Left kidney (tissue), 2 donors: ENCODE results near the gene MYBBP1A. TPM values are rescaled to one million over a fixed set of nuclear protein-coding genes. Genes with fewer than 3 reads are reported as not detected.
A peak's percentile ranks its signal among the peaks of the same experiment; 100 is the strongest.

ENCODE experiments used
- DNase-seq: peaks from one replicate; pipeline ENCODE4 v3.0.0-alpha.2; 2013
- polyA plus RNA-seq: library from polyadenylated mRNA; unstranded; fragments of 120-200 nt; gene quantifications from one replicate; pipeline ENCODE4 v1.2.1, GENCODE V29; 2013; ENCODE audit not compliant: insufficient read length

MYBBP1A gene
- polyA plus RNA-seq, 1 donor = 38.1 TPM

DNA sequence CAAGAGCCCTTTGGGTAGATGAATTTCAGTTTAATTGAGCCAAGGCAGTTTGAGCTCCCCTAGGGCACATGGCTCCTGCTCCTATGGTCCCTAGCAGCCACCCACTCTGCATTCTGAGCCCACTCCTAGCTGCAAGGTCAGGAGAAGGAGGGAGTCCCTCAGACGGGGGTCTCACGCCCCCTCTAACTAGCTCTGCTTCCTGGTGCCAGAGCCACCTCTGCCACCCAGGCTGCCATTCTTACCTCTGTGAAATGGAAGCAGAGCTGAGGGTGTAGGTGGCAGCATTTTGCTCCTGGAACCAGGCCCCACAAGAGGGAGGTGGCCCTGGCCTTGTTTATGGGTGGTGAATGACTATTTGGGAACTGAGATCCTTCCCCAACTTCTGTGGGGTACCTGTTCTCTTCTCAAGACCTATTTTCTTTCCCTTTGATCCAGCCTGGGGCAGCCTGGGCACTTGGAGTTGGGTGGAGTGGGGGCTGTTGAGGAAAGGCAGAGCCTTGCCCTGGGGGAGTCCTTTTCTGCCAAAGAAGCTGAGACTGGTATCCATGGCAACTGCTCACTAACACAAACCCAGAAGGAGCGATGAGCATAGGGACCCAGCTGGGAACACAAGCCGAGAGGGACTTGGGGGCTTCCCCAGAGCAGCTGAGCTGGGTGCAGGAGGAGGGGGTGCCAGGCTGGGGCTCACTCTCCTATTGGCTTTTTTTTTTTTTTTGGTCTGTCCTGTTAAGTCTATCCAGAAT, 51.7 kb downstream of the MYBBP1A start:
- DNase-seq = no peak

DNA sequence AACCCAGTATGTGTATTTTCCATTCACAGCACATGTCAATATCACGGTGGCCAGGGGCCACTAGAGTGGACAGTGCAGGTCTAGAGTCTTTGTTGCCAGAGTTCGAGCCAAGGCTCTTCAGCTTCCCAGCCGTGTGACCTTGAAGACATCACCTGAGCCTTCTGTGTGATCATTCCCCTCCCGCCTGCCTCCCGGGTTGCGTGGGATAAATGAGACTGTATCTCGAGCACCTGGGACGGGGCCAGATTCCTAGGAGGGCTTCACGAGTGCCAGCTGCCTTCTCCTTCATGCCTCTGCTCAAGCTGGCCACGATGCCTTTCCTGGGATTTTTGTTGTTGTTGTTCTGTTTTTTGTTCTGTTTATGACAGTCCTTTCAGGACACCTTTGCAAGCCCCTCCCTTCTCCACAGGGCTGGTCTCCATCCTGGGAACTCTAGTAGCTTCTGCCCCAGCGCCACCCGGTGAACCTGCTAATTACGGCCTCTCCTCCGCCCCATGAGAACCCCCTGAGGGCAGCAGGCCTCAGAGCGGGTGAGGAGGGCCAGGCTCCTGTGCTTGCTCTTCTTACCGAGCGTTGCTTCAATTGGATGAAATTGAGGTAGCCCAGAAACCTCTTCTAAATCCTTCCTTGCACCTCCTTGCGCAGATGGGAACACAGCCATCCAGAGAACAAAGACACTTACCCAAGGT, 52.6 kb downstream of the MYBBP1A start:
- DNase-seq = no peak

DNA sequence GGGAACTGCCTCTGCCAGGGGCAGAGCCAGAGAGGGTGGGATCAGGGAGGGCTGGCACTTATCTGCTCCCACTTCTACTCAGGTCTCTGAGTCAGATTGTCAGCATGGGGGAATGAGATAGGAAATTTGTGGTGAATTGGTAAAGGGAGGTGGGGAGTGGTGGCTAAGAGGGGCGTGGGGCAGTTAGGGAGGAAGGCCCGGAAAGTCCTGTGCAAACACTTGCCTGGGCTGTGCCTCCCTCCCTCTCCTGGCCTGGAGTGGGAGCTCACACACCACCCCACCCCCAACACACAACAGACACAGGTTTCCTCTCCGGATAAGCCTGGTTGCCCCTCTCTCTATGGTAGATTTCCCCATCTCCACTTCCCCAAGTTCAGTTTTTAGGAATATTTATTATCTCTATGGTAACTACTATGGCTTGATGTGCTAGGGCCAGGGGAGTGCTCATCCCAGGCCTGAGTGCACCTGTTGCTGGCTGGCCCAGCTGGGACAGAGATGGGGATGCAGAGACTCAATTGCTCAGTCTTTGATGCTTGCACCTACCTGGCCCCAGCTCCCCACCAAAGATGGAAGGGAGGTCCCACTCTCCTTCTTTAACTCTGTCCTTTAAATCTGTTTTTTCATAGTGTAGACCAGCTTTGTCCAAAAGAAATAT, 53.8 kb downstream of the MYBBP1A start:
- no peak for DNase-seq

DNA sequence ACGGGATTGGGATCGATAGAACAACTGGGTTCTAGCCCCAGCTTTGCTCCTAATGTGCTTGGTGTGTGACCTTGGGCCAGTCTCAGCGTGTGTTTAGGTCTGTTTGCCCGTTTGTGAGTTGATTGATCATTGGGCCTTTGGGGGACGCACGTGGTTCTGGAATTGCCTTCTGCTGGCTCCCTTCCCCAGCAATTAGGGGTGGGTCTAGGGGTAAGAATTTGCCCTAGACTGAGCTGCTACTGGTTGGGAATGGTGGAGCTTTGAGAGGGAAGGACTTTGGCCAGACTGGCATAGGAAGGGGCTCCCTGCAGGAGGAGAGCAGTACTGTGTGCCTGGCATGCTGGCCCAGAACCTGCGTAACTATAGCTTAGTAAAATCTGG, 55.0 kb downstream of the MYBBP1A start:
- no peak for DNase-seq

DNA sequence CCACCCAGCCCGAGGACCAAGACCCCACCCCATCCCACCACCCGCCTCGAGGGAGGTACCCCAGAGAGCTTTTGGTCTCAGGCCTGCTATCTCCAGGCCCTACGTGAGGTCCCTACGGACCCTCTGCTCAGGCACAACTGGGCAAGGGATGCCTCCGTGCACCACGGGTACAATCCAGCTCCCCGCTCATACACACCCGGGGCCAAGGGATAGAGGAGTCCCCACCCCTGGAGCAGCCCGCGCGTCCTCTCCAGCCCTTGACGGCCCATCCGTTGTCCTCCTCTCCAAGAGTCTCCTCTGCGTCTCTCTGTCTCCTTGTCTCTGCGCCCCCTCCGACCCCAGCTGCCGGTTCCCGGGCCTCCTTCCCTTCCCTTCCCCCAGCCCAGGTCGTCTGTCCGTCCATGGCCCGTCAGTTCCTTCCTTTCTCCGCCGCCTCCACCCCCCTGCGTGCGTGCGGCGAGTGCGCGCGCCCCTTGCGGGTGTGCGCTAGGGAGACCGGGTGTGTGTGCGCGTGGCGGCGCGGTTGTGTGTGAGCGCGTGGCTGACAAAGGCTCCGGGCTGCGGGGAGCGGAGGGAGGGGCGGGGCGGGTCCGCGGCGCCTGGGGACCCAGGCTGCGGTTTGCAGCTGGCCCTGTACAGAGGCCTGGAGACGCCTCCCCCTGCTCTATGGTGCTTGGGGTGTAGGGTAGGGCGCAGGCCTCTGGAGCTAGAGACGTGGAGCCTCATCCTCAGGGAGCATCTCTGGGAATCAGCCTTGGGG, 55.6 kb downstream of the MYBBP1A start:
- no peak for DNase-seq

DNA sequence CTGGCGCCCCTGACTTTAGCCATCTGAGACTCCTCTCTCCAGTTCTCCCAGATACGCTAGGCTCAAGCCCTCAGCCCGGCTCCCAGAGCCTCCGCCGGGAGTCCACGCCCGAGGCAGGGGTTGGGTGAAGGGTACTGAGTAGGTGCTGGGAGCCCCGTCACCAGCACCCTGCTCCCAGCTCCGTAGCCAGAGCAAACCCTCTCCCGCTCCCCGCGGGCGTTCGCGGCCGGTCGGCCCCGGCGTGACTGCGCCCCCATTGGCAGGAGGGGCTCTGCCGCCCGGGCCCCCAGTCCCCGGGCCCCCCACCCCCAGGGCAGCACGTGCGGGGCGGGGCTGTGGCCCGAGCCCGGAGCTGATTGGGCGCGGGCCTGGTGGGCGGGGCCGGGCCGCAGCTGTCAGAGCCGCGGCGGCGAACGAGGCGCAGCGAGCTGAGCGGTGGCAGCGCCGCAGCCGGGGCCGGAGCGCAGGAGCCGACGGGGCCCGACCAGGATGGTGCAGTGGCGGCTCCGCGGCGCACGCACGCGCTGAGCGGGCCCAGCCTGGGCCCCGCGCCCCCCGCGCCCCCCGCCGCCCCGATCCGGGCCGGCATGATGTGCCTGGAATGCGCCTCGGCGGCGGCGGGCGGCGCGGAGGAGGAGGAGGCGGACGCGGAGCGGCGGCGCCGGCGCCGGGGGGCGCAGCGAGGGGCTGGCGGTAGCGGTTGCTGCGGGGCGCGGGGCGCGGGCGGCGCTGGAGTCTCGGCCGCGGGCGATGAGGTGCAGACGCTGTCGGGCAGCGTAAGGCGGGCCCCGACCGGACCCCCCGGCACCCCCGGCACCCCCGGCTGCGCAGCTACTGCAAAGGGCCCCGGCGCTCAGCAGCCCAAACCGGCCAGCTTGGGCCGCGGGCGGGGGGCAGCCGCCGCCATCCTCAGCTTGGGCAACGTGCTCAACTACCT, 56.5 kb downstream of the MYBBP1A start, which contains the start of gene SPNS2:
SPNS2 (plus strand) TSS at position 421 of the 937 bp plus-strand sequence; CDS start at position 588, 167 bp downstream.
- DNase-seq = no peak

DNA sequence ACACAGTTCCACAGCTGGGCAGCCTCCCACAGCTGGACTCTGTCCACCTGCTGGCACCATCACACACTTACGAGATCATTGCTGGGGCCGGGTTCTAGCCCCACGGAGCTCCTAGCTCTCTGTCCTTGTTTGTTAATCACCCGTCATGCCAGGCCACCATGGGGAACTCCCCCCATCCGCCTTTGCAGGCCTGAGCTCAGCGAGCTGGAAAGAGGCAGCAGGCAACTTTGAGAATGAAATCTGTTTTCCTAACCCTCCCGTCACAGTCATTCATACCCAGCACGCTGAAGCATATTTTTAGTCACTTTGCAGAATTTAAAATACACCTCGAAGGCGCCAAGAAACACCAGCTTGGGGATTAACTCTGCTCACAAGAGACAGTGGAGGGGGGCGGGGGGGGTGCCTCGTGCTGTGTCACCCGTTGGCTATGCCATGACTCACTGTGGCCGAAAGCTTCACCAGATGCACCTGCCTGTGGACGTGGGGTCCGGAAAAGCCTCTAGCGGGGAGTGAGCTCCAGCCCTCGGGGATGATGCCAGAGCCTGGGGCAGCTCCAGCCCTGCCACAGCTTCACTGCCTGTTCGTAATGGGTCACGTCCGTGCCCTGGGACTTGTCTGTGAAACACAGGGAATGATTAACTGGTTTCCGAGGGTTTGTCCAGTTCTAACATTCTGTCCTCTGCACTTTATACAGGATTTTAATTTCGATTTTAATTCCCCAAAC, 57.9 kb downstream of the MYBBP1A start:
- DNase-seq = no peak

DNA sequence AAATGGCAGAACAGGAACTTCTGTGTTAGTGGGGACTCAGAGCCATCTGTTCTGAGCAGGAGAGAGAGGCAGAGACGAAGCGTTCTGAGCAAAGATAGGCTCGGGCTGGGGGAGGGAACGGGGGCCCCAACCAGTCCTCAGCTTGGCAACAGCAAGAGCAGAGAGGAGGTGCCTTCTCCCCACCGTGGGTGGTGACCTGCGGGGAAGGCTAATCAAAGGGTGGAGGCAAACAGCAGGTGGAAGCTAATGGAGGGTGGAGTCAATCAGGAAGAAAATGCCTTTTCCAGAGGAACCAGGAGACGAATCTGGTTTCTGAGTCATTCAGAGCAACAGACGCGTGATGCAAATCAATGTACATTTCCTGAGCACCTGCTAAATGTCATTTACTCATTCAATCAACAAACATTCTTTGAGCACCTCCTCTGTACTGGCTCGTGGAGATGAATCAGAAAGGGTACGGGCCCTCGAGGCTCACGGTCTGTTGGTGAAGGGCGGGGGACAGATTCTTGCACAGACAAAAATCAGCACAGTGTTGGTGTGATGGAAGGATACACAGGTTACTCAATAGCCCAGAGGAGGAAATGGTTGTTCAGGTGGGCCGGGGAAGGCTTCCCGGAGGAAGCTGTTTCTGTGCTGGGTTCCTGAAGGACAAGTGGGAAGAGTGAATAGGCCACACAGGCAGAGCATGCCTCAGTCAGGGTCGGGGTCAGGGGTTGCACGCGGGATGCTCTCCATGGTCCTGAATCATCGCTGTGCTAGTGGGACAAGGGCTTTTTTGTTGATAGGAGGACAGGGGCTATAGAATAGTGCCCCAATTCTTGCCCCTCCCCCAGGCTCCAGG, 62.2 kb downstream of the MYBBP1A start:
- DNase-seq = peak; percentile 82

DNA sequence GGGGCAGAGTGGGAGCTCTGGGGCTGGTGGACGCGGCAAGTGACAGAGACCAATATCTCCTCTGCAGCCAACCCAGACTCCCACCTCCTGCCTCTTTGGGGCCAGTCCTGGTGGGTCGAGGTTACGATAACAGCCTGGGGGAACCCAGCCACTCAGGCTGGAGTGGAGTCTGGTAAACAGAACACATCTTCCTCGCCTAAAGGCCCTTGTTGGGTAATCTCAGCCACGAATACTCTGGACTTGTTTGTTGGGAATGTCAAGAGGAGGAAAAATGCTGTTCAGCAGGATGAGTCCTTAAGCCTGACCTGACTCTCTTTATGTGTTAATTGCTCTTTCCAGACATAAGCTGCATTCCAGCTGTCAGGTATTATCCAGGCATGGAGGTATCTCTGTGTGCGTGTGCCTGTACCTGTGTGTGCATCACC, 64.5 kb downstream of the MYBBP1A start:
- DNase-seq = no peak

DNA sequence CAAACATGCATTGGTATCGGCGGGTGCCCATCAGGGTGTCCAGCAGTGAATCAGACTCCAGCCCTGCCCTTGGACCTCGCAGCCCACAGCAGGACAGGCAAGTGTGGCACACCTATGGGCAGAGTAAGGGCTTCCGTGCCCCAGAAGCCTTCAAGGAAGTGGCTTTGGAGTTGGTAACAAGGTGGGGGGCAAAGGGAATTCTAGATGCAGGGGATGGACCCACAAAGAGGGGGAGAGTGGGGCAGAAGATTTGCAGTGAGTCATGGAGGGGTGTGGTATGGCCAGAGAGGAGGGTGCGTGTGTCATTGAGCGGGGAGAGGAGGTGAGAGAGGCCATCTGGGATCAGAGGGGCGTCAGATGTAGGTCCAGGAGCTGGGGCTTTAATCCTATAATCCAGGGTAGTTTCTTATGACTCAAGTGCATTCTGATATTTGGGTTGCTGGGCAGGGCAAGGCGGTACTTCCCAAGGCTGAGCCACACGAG, 65.0 kb downstream of the MYBBP1A start:
- DNase-seq = no peak

DNA sequence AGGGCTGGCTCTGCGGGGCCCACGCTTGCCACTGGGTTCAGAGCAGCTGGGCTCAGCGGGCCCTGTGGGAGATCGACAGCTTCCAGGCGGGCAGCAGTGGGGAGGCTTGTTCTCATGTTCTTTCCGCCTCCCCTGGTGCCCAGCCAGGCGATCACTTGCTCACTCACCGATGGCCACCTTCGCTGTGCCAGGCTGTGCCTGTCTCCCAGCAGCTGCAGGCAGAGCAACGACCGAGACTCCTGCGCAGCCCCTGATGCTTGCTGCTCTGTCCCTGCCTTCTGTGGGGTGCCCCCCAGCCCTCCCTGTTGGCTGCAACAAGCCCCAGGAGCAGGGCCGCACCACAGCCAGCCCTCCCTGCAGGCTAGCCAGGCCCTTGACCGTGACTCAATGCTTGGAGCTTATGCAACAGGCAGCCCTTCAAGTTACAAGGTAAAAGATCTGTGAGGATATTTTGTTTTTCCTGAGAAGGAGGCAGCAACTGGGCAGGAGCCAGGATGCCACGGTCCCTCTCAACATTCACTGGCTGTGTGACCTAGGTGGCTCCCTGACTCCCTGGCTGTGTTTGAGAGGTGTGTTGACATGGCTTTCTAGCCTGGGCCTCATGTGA, 66.1 kb downstream of the MYBBP1A start:
- no peak for DNase-seq

Other genes starting within 250 kb of the MYBBP1A start
- 62.8 TPM for gene UBE2G1, start 188.7 kb downstream of the MYBBP1A start, polyA plus RNA-seq
- gene SPNS3, start 121.4 kb downstream of the MYBBP1A start, polyA plus RNA-seq = 3.4 TPM
- 32.3 TPM for gene SPNS2, start 56.5 kb downstream of the MYBBP1A start, polyA plus RNA-seq
- gene GGT6, start 5.2 kb upstream of the MYBBP1A start, polyA plus RNA-seq = 6.3 TPM
- gene SMTNL2, start 29.1 kb upstream of the MYBBP1A start, polyA plus RNA-seq = 57.5 TPM
- 0.25 TPM for gene ALOX15, start 86.3 kb upstream of the MYBBP1A start, polyA plus RNA-seq
- gene PELP1, start 148.8 kb upstream of the MYBBP1A start, polyA plus RNA-seq = 46.5 TPM
- 32.7 TPM for gene ARRB2, start 155.2 kb upstream of the MYBBP1A start, polyA plus RNA-seq
- 23.1 TPM for gene MED11, start 176.0 kb upstream of the MYBBP1A start, polyA plus RNA-seq
- gene ZMYND15, start 184.4 kb upstream of the MYBBP1A start, polyA plus RNA-seq = 0.32 TPM
- gene CXCL16, start 184.5 kb upstream of the MYBBP1A start, polyA plus RNA-seq = 9.5 TPM
- 1.1 TPM for gene TM4SF5, start 216.5 kb upstream of the MYBBP1A start, polyA plus RNA-seq
- gene VMO1, start 231.0 kb upstream of the MYBBP1A start, polyA plus RNA-seq = 0.33 TPM
- gene GLTPD2, start 233.6 kb upstream of the MYBBP1A start, polyA plus RNA-seq = 4.1 TPM
- 122 TPM for gene PSMB6, start 240.8 kb upstream of the MYBBP1A start, polyA plus RNA-seq